22Rv1 (cell line): ENCODE results near the gene CBFA2T2.
A peak's percentile ranks its signal among the peaks of the same experiment; 100 is the strongest.
"Not testable (repeated sequence)": the region's sequence is repeated elsewhere in the genome, so short reads cannot be mapped to it uniquely, and the experiment has no call there.

Experiments
- H3K27ac ChIP-seq: fragments of 450-650 bp; 2 replicates; pipeline ENCODE4 v1.5.1; 2017
- CTCF ChIP-seq: fragments of 450-650 bp; IDR thresholded peaks from 2 replicates; pipeline ENCODE4 v1.5.1; 2017; ENCODE audit warnings: mild to moderate bottlenecking
- ZFX ChIP-seq: fragments of 450-650 bp; IDR thresholded peaks from 2 replicates; pipeline ENCODE4 v1.6.1; 2017; ENCODE audit warnings: antibody characterized with exemption, borderline replicate concordance

The CBFA2T2 gene

GRCh38 chr20:33578510-33578909 lies 88.6 kb downstream of the CBFA2T2 start:
- TF ChIP-seq ZFX, result no peak
- TF ChIP-seq CTCF, result no peak
- H3K27ac ChIP-seq, result no peak overlapping the region

GRCh38 chr20:33583143-33583542 lies 93.2 kb downstream of the CBFA2T2 start:
- no peak for TF ChIP-seq CTCF
- no peak for TF ChIP-seq ZFX
- H3K27ac ChIP-seq, result no peak overlapping the region

- TF ChIP-seq ZFX, result no peak
- TF ChIP-seq CTCF, result no peak
Observed at GRCh38 chr20:33584976-33585375, 95.1 kb downstream of the CBFA2T2 start.

GRCh38 chr20:33585413-33585812 lies 95.5 kb downstream of the CBFA2T2 start:
- no peak overlapping the region for H3K27ac ChIP-seq
- TF ChIP-seq CTCF (no peak), ZFX (no peak)

More at GRCh38 chr20:33584976-33585375, 95.1 kb downstream of the CBFA2T2 start:
- H3K27ac ChIP-seq, result no peak overlapping the region

- TF ChIP-seq CTCF, result no peak
- TF ChIP-seq ZFX, result no peak
- no peak overlapping the region for H3K27ac ChIP-seq
Observed at GRCh38 chr20:33589059-33589458, 99.2 kb downstream of the CBFA2T2 start.

GRCh38 chr20:33591901-33592300 lies 102.0 kb downstream of the CBFA2T2 start:
- not testable (repeated sequence) for H3K27ac ChIP-seq

- TF ChIP-seq CTCF, result no peak
- no peak for TF ChIP-seq ZFX
- no peak overlapping the region for H3K27ac ChIP-seq
Observed at GRCh38 chr20:33594743-33595142, 104.8 kb downstream of the CBFA2T2 start.

- no peak overlapping the region for H3K27ac ChIP-seq
- TF ChIP-seq ZFX (no peak), CTCF (0 out of 2 replicates have a peak, but pooled peaks have one; percentile 4)
Observed at GRCh38 chr20:33600414-33600813, 110.5 kb downstream of the CBFA2T2 start.
